SK-N-SH treated with all-trans-retinoic acid at 6 μM for 48 hours (cell line): ENCODE data around the gene SNAP91.

Source experiments
- OSR1 ChIP-seq: fragments of 250-450 bp; sonication (Bioruptor Pico); IDR thresholded peaks from 2 replicates; pipeline ENCODE4 v1.8.0; 2022; ENCODE audit warnings: moderate library complexity, mild to moderate bottlenecking, inconsistent platforms
- ZFP3 ChIP-seq: fragments of 250-450 bp; sonication (Bioruptor Pico); IDR thresholded peaks from 2 replicates; pipeline ENCODE4 v1.5.0; 2020; ENCODE audit warnings: mild to moderate bottlenecking, moderate library complexity
- ZFP30 ChIP-seq: fragments of 450-650 bp; formaldehyde crosslinking; IDR thresholded peaks from 2 replicates; pipeline ENCODE4 v1.5.0; 2022; ENCODE audit warnings: mild to moderate bottlenecking, moderate library complexity
- ZNF70 ChIP-seq: fragments of 450-650 bp; formaldehyde crosslinking; IDR thresholded peaks from 2 replicates; pipeline ENCODE4 v1.5.0; 2020; ENCODE audit warnings: mild to moderate bottlenecking, moderate library complexity
- ZNF8 ChIP-seq: fragments of 450-650 bp; formaldehyde crosslinking; IDR thresholded peaks from 2 replicates; pipeline ENCODE4 v1.5.0; 2020; ENCODE audit warnings: mild to moderate bottlenecking, moderate library complexity
- TF ChIP-seq, protein P1 (sequence below): fragments of 250-450 bp; sonication (Bioruptor Pico); IDR thresholded peaks from 2 replicates; pipeline ENCODE4 v1.8.0; 2020; ENCODE audit warnings: mild to moderate bottlenecking, moderate library complexity, borderline replicate concordance

- TF ChIP-seq ZFP30 (CRISPR knock-in tag): no peak
- no peak for TF ChIP-seq ZNF70 (CRISPR knock-in tag)
- TF ChIP-seq ZNF8 (CRISPR knock-in tag): no peak
- TF ChIP-seq ZFP3: no peak
- TF ChIP-seq OSR1 (CRISPR knock-in tag): no peak
- TF ChIP-seq, protein P1, sequence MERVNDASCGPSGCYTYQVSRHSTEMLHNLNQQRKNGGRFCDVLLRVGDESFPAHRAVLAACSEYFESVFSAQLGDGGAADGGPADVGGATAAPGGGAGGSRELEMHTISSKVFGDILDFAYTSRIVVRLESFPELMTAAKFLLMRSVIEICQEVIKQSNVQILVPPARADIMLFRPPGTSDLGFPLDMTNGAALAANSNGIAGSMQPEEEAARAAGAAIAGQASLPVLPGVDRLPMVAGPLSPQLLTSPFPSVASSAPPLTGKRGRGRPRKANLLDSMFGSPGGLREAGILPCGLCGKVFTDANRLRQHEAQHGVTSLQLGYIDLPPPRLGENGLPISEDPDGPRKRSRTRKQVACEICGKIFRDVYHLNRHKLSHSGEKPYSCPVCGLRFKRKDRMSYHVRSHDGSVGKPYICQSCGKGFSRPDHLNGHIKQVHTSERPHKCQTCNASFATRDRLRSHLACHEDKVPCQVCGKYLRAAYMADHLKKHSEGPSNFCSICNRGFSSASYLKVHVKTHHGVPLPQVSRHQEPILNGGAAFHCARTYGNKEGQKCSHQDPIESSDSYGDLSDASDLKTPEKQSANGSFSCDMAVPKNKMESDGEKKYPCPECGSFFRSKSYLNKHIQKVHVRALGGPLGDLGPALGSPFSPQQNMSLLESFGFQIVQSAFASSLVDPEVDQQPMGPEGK: no peak
These were observed at the start of gene SNAP91 for GRCh38 chr6:83708970-83709747.
